Body of pancreas (tissue), 4 donors: Measurements from ENCODE around the gene SRMS.

ENCODE experiments used
- CTCF ChIP-seq, 7 experiments: fragments of 450-650 bp in 4 of 7; fragments of 200-600 bp in 3 of 7; sonication (generic) in 3 of 7; IDR thresholded peaks; one replicate each; pipeline ENCODE4 v1.5.1; 2016 to 2019; ENCODE audit warnings: antibody characterized with exemption in 7 of 7
- POLR2A ChIP-seq, 3 donors: fragments of 450-650 bp; IDR thresholded peaks; one replicate each; pipeline ENCODE4 v1.6.1; 2016; ENCODE audit warnings: antibody characterized with exemption in 3 of 3, mild to moderate bottlenecking in 2 of 3

- no peak for TF ChIP-seq CTCF (IDR thresholded peaks at IDR 0.05)
- TF ChIP-seq POLR2A (IDR thresholded peaks at IDR 0.05) = no peak
Observed at GRCh38 chr20:63544958-63545516, 2.5 kb downstream of the SRMS start.
